ENCODE measurements around the gene DOCK1.
"Not testable (repeated sequence)": the region's sequence is repeated elsewhere in the genome, so short reads cannot be mapped to it uniquely, and the experiment has no call there.

DOCK1 gene

GRCh38 chr10:126893206-126893605 is 12.0 kb upstream of the DOCK1 start:
- Histone ChIP-seq H2AFZ (ENCODE audit: low read depth) (no peak overlapping the region), H3K4me1 (ENCODE audit: low read depth, poor library complexity, severe bottlenecking) (no peaks in the 10 kb centered on the region), H3K4me3 (IDR thresholded peaks at IDR 0.05; ENCODE audit: insufficient read depth, low read depth, low read length) (no peak overlapping the region), H3K27me3 (ENCODE audit: insufficient read depth, low read depth) (no peaks in the 10 kb centered on the region), H3K36me3 (ENCODE audit: insufficient read depth) (no peaks in the 10 kb centered on the region), H3K79me2 (ENCODE audit: insufficient read depth, low read depth) (no peaks in the 10 kb centered on the region), H3K4me2 (no peak overlapping the region), H4K20me1 (ENCODE audit: insufficient read depth) (no peaks in the 10 kb centered on the region), H3K27ac (no peak overlapping the region), H3K9ac (no peak overlapping the region)
- TF ChIP-seq CTCF (conservative IDR thresholded peaks at IDR 0.05; ENCODE audit: low read depth, low read length): no peak

GRCh38 chr10:126893841-126894240 is 11.4 kb upstream of the DOCK1 start:
- no peaks in the 10 kb centered on the region for H3K36me3 ChIP-seq (ENCODE audit: insufficient read depth)
- no peaks in the 10 kb centered on the region for H4K20me1 ChIP-seq (ENCODE audit: insufficient read depth)
- no peak overlapping the region for H3K4me3 ChIP-seq (IDR thresholded peaks at IDR 0.05; ENCODE audit: insufficient read depth, low read depth, low read length)
- H3K9ac ChIP-seq: no peak overlapping the region
- no peak overlapping the region for H3K4me2 ChIP-seq
- no peak overlapping the region for H2AFZ ChIP-seq (ENCODE audit: low read depth)
- H3K27ac ChIP-seq: no peak overlapping the region
- no peaks in the 10 kb centered on the region for H3K27me3 ChIP-seq (ENCODE audit: insufficient read depth, low read depth)
- no peak for TF ChIP-seq CTCF (conservative IDR thresholded peaks at IDR 0.05; ENCODE audit: low read depth, low read length)
- no peaks in the 10 kb centered on the region for H3K79me2 ChIP-seq (ENCODE audit: insufficient read depth, low read depth)
- no peaks in the 10 kb centered on the region for H3K4me1 ChIP-seq (ENCODE audit: low read depth, poor library complexity, severe bottlenecking)

GRCh38 chr10:126895214-126895781 is 9.9 kb upstream of the DOCK1 start:
- no peak overlapping the region for H3K27ac ChIP-seq

GRCh38 chr10:126898460-126898859 is 6.8 kb upstream of the DOCK1 start:
- H3K27ac ChIP-seq: no peak overlapping the region
- H3K36me3 ChIP-seq (ENCODE audit: insufficient read depth): no peaks in the 10 kb centered on the region
- no peak overlapping the region for H3K9ac ChIP-seq
- TF ChIP-seq CTCF (conservative IDR thresholded peaks at IDR 0.05; ENCODE audit: low read depth, low read length): no peak
- no peaks in the 10 kb centered on the region for H3K4me1 ChIP-seq (ENCODE audit: low read depth, poor library complexity, severe bottlenecking)
- no peak overlapping the region for H3K4me2 ChIP-seq
- no peaks in the 10 kb centered on the region for H3K79me2 ChIP-seq (ENCODE audit: insufficient read depth, low read depth)
- no peak overlapping the region for H2AFZ ChIP-seq (ENCODE audit: low read depth)
- H3K4me3 ChIP-seq (IDR thresholded peaks at IDR 0.05; ENCODE audit: insufficient read depth, low read depth, low read length): no peak overlapping the region
- no peaks in the 10 kb centered on the region for H3K27me3 ChIP-seq (ENCODE audit: insufficient read depth, low read depth)
- no peaks in the 10 kb centered on the region for H4K20me1 ChIP-seq (ENCODE audit: insufficient read depth)

More at GRCh38 chr10:126895214-126895781, 9.9 kb upstream of the DOCK1 start:
- Histone ChIP-seq H3K9ac (no peak overlapping the region), H2AFZ (ENCODE audit: low read depth) (no peak overlapping the region), H3K4me2 (no peak overlapping the region), H3K36me3 (ENCODE audit: insufficient read depth) (no peaks in the 10 kb centered on the region), H3K4me3 (IDR thresholded peaks at IDR 0.05; ENCODE audit: insufficient read depth, low read depth, low read length) (no peak overlapping the region), H3K79me2 (ENCODE audit: insufficient read depth, low read depth) (no peaks in the 10 kb centered on the region), H3K27me3 (ENCODE audit: insufficient read depth, low read depth) (no peaks in the 10 kb centered on the region), H4K20me1 (ENCODE audit: insufficient read depth) (no peaks in the 10 kb centered on the region), H3K4me1 (ENCODE audit: low read depth, poor library complexity, severe bottlenecking) (no peaks in the 10 kb centered on the region)
- TF ChIP-seq CTCF (conservative IDR thresholded peaks at IDR 0.05; ENCODE audit: low read depth, low read length): no peak

- H3K36me3 ChIP-seq (ENCODE audit: insufficient read depth); H3K4me2 ChIP-seq; H3K79me2 ChIP-seq (ENCODE audit: insufficient read depth, low read depth); H3K27me3 ChIP-seq (ENCODE audit: insufficient read depth, low read depth); H3K4me3 ChIP-seq (IDR thresholded peaks at IDR 0.05; ENCODE audit: insufficient read depth, low read depth, low read length); H4K20me1 ChIP-seq (ENCODE audit: insufficient read depth); H2AFZ ChIP-seq (ENCODE audit: low read depth); H3K4me1 ChIP-seq (ENCODE audit: low read depth, poor library complexity, severe bottlenecking); H3K9ac ChIP-seq; H3K27ac ChIP-seq: not testable (repeated sequence)
Measured at GRCh38 chr10:126899529-126899928, 5.7 kb upstream of the DOCK1 start.

Measured in KMS-11 (cell line).